K562 (cell line): ENCODE measurements around the gene TMC5. TPM values are rescaled to one million over a fixed set of nuclear protein-coding genes. Genes with fewer than 3 reads are reported as not detected.
A peak's percentile ranks its signal among the peaks of the same experiment; 100 is the strongest.

Source experiments
- BCOR ChIP-seq: fragments of 450-650 bp; IDR thresholded peaks from 2 replicates; pipeline ENCODE4 v1.6.1; 2016
- CBX5 ChIP-seq: IDR thresholded peaks from 2 replicates; pipeline ENCODE4 v1.6.1; 2014; ENCODE audit warnings: low read depth, borderline replicate concordance
- GTF2A2 ChIP-seq: IDR thresholded peaks from 2 replicates; pipeline ENCODE4 v1.6.1; 2016; ENCODE audit warnings: mild to moderate bottlenecking, missing genetic modification characterization, missing compliant biosample characterization
- KHSRP ChIP-seq: fragments of 450-650 bp; IDR thresholded peaks from 2 replicates; pipeline ENCODE4 v1.6.1; 2017
- MXI1 ChIP-seq: IDR thresholded peaks from 2 replicates; pipeline ENCODE4 v1.6.1; 2011; ENCODE audit warnings: low read depth, mild to moderate bottlenecking, improper control_type of control experiment, low read length
- NCOA6 ChIP-seq: fragments of 450-650 bp; IDR thresholded peaks from 2 replicates; pipeline ENCODE4 v1.6.1; 2017; ENCODE audit warnings: mild to moderate bottlenecking
- NR4A1 ChIP-seq, 2 experiments: fragments of 250-450 bp in 1 of 2; fragments of 450-650 bp in 1 of 2; sonication (Bioruptor Pico) in 1 of 2; IDR thresholded peaks; 2 replicates each; pipeline versions ENCODE4 v1.4.0 to v1.6.1; 2016 to 2020; ENCODE audit warnings: mild to moderate bottlenecking in 2 of 2, missing compliant biosample characterization in 1 of 2, missing genetic modification characterization in 1 of 2, moderate library complexity in 1 of 2
- NUFIP1 ChIP-seq: fragments of 450-650 bp; IDR thresholded peaks from 2 replicates; pipeline ENCODE4 v1.6.1; 2018; ENCODE audit not compliant: partially characterized antibody
- PHB ChIP-seq: fragments of 250-450 bp; sonication (Bioruptor Pico); IDR thresholded peaks from 2 replicates; pipeline ENCODE4 v1.5.0; 2021
- SIN3B ChIP-seq: fragments of 450-650 bp; IDR thresholded peaks from 2 replicates; pipeline ENCODE4 v1.6.1; 2017; ENCODE audit warnings: low read depth, mild to moderate bottlenecking, moderate library complexity
- SNAPC5 ChIP-seq: fragments of 250-450 bp; sonication (Bioruptor Pico); IDR thresholded peaks from 2 replicates; pipeline ENCODE4 v1.8.0; 2021; ENCODE audit warnings: moderate library complexity, mild to moderate bottlenecking, inconsistent platforms
- ZBTB12 ChIP-seq: fragments of 250-450 bp; sonication (Bioruptor Pico); IDR thresholded peaks from 2 replicates; pipeline ENCODE4 v1.4.0; 2020
- ZBTB43 ChIP-seq: sonication (generic); formaldehyde crosslinking; IDR thresholded peaks from 2 replicates; pipeline ENCODE4 v1.8.0; 2023; ENCODE audit warnings: mild to moderate bottlenecking, missing genetic modification reagents
- ZNF280B ChIP-seq: fragments of 250-450 bp; sonication (Bioruptor Pico); IDR thresholded peaks from 2 replicates; pipeline ENCODE4 v1.5.1; 2021; ENCODE audit warnings: mild to moderate bottlenecking
- ZNF318 ChIP-seq, 2 experiments: fragments of 450-650 bp; IDR thresholded peaks; 2 replicates each; pipeline ENCODE4 v1.6.1; 2016; ENCODE audit warnings: mild to moderate bottlenecking in 2 of 2, borderline replicate concordance in 1 of 2, low read depth in 1 of 2, moderate library complexity in 1 of 2
- ZNF561 ChIP-seq: fragments of 450-650 bp; formaldehyde crosslinking; conservative IDR thresholded peaks from 2 replicates; pipeline ENCODE4 v1.4.0; 2020; ENCODE audit warnings: mild to moderate bottlenecking, moderate library complexity
- polyA plus RNA-seq, 8 experiments: library from polyadenylated mRNA; depleted of rRNA in 4 of 8; stranded (reverse) in 5 of 8; unstranded in 3 of 8; fragments of >200 nt; fragmentation: Nextera tagmentation in 2 of 8; fragmentation: Illumina TruSeq in 1 of 8; extraction: Ambion mirVana in 2 of 8; extraction: Trizol in 1 of 8; gene quantifications; 2 replicates each; pipeline versions ENCODE4 v1.2.1 to v1.2.3, GENCODE V29; 2011 to 2014; ENCODE audit warnings: inconsistent platforms in 1 of 8, missing spikeins in 1 of 8
- total RNA-seq, 7 experiments: library from RNA; depleted of rRNA in 6 of 7; stranded (reverse); fragments of >200 nt in 6 of 7; fragmentation: Illumina TruSeq in 2 of 7; extraction: Trizol in 2 of 7; gene quantifications; 2 replicates each; pipeline versions ENCODE4 v1.2.1 to v1.2.3, GENCODE V29; 2011 to 2021; ENCODE audit warnings: low replicate concordance in 1 of 7

TMC5 gene
- total and polyA plus RNA-seq, 9 of the 15 experiments (the other 6 are each of a cell fraction or from before 2014, with no cell fraction given) = 0.83 to 2.6 (median 1.6) TPM

GRCh38 chr16:19502395-19503131 is 84.9 kb downstream of the TMC5 start (continued):
- TF ChIP-seq ZBTB43 (CRISPR knock-in tag) (no peak), ZNF561 (no peak), PHB (CRISPR knock-in tag) (no peak), MXI1 (no peak), ZNF280B (CRISPR knock-in tag) (no peak), ZBTB12 (CRISPR knock-in tag) (no peak), NR4A1 (CRISPR knock-in tag; IDR thresholded peaks at IDR 0.05) (no peak), NR4A1 (tag; IDR thresholded peaks at IDR 0.05) (no peak), GTF2A2 (tag) (no peak), CBX5 (no peak), SNAPC5 (CRISPR knock-in tag) (no peak), NCOA6 (no peak), NUFIP1 (no peak), ZNF318 (IDR thresholded peaks at IDR 0.05; ENCODE audit: borderline replicate concordance in 1 of 2, low read depth in 1 of 2) (no peak), SIN3B (no peak), KHSRP (no peak), BCOR (peak; percentile 86)
